Vagina (tissue), 2 donors: ENCODE measurements around the gene SEMA3E. TPM values are rescaled to one million over a fixed set of nuclear protein-coding genes. Genes with fewer than 3 reads are reported as not detected.
"Not testable (repeated sequence)": the region's sequence is repeated elsewhere in the genome, so short reads cannot be mapped to it uniquely, and the experiment has no call there.

Experiments used
- DNase-seq, 2 donors: peaks; one replicate each; pipeline ENCODE4 v3.0.0-alpha.2; 2017; ENCODE audit errors: extremely low spot score in 2 of 2
- H3K27ac ChIP-seq: fragments of 200-600 bp; sonication (generic); one replicate; pipeline ENCODE4 v1.5.1; 2019
- H3K27me3 ChIP-seq: fragments of 200-600 bp; sonication (generic); one replicate; pipeline ENCODE4 v1.5.1; 2019
- H3K36me3 ChIP-seq, 2 donors: fragments of 200-600 bp; sonication (generic); one replicate each; pipeline ENCODE4 v1.5.1; 2017 to 2019
- H3K4me1 ChIP-seq: fragments of 200-600 bp; sonication (generic); one replicate; pipeline ENCODE4 v1.5.1; 2019
- H3K4me3 ChIP-seq, 2 donors: fragments of 200-600 bp; sonication (generic); 1 replicate in 1 of 2; 2 replicates in 1 of 2; pipeline ENCODE4 v1.5.1; 2016 to 2019
- H3K9me3 ChIP-seq: fragments of 200-600 bp; sonication (generic); one replicate; pipeline ENCODE4 v1.5.1; 2019
- CTCF ChIP-seq, 3 experiments: fragments of 450-650 bp in 2 of 3; fragments of 200-600 bp in 1 of 3; sonication (generic) in 1 of 3; IDR thresholded peaks; one replicate each; pipeline ENCODE4 v1.5.1; 2017 to 2019; ENCODE audit warnings: antibody characterized with exemption in 3 of 3, mild to moderate bottlenecking in 2 of 3, moderate library complexity in 2 of 3
- POLR2A ChIP-seq, 2 donors: fragments of 450-650 bp; IDR thresholded peaks; one replicate each; pipeline ENCODE4 v1.6.1; 2017; ENCODE audit warnings: antibody characterized with exemption in 2 of 2, mild to moderate bottlenecking in 2 of 2, moderate library complexity in 2 of 2
- POLR2AphosphoS5 ChIP-seq, 2 donors: sonication (generic); formaldehyde crosslinking; IDR thresholded peaks; one replicate each; pipeline ENCODE4 v1.9.0; 2017; ENCODE audit warnings: antibody characterized with exemption in 2 of 2, mild to moderate bottlenecking in 2 of 2, low read depth in 1 of 2; ENCODE audit not compliant: insufficient read depth in 1 of 2
- intact Hi-C: fragments of 100-400 bp; cut with DNase I; formaldehyde crosslinking; loops from one replicate; pipeline ENCODE4 v1.15.1; 2023
- total RNA-seq: library from RNA; depleted of rRNA; stranded (reverse); fragments of >200 nt; gene quantifications from one replicate; pipeline ENCODE4 v1.2.3, GENCODE V29; 2016

The SEMA3E gene
- total RNA-seq, 1 donor from 2014 or later: 4.4 TPM

DNA sequence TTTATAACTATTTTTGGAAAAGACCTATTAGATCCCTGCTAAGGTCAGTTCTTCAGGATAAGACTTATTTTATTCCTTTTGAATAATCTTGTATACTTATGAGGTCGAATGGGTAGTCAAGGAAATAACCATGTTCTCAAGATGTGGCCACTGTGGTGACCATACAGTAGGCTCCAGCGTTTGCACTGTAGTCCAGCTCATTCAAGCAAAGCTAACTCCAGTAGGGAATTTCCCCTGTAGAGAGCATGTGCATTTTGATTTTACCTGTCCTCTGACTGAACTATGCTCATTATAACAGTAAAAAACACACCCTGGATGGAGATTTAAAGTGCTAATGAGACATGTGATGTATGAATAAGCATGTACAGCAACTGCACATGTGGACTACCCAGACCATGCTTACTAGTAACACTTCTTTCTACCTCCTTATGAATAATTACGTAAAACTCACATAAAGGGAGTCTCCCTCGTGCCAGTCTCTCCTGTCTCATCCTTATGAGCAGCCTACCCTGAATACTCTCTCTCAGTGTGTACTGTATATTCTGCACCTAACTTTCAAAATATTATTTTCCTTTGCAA is 32.4 kb upstream of the SEMA3E start:
- no peak overlapping the region for H3K27ac ChIP-seq
- no peaks in the 10 kb centered on the region for H3K36me3 ChIP-seq
- no peaks in the 10 kb centered on the region for H3K27me3 ChIP-seq
- H3K4me3 ChIP-seq: no peak overlapping the region
- no peak for TF ChIP-seq POLR2A (IDR thresholded peaks at IDR 0.05)
- TF ChIP-seq POLR2AphosphoS5 (IDR thresholded peaks at IDR 0.05; ENCODE audit: insufficient read depth in 1 of 2, low read depth in 1 of 2): no peak
- no peak for TF ChIP-seq CTCF (IDR thresholded peaks at IDR 0.05)
- H3K4me1 ChIP-seq: peaks cover 14% of the 10 kb centered on the region
- intact Hi-C loops: no loop called here
- no peak for DNase-seq
- H3K9me3 ChIP-seq: no peaks in the 10 kb centered on the region

GRCh38 chr7:83677180-83677866 is 28.4 kb upstream of the SEMA3E start:
- DNase-seq: no peak
- Histone ChIP-seq H3K27me3 (no peaks in the 10 kb centered on the region), H3K27ac (no peak overlapping the region), H3K4me3 (no peak overlapping the region), H3K9me3 (no peaks in the 10 kb centered on the region), H3K36me3 (no peaks in the 10 kb centered on the region), H3K4me1 (peaks cover 14% of the 10 kb centered on the region)
- intact Hi-C loops: no loop called here
- TF ChIP-seq CTCF (IDR thresholded peaks at IDR 0.05): no peak
- TF ChIP-seq POLR2AphosphoS5 (IDR thresholded peaks at IDR 0.05; ENCODE audit: insufficient read depth in 1 of 2, low read depth in 1 of 2): no peak
- no peak for TF ChIP-seq POLR2A (IDR thresholded peaks at IDR 0.05)

DNA sequence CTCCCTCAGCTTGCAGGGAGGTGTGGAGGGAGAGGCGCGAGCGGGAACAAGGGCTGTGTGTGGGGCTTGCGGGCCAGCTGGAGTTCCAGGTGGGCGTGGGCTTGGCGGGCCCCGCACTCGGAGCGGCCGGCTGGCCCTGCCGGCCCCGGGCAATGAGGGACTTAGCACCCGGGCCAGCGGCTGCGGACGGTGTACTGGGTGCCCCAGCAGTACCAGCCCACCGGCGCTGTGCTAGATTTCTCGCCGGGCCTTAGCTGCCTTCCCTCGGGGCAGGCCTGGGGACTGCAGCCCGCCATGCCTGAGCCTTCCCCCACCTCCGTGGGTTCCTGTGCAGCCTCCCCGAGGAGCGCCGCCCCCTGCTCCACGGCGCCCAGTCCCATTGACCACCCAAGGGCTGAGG is 24.4 kb upstream of the SEMA3E start:
- H3K27ac ChIP-seq, DNase-seq, H3K4me3 ChIP-seq, H3K36me3 ChIP-seq, intact Hi-C loops, H3K27me3 ChIP-seq, H3K9me3 ChIP-seq: not testable (repeated sequence)
- peaks cover 14% of the 10 kb centered on the region for H3K4me1 ChIP-seq

- Histone ChIP-seq H3K27ac (no peak overlapping the region), H3K27me3 (no peaks in the 10 kb centered on the region), H3K9me3 (no peaks in the 10 kb centered on the region), H3K36me3 (no peaks in the 10 kb centered on the region), H3K4me3 (no peak overlapping the region), H3K4me1 (peaks cover 8% of the 10 kb centered on the region)
- TF ChIP-seq POLR2AphosphoS5 (IDR thresholded peaks at IDR 0.05; ENCODE audit: insufficient read depth in 1 of 2, low read depth in 1 of 2): no peak
- no peak for TF ChIP-seq POLR2A (IDR thresholded peaks at IDR 0.05)
- DNase-seq: no peak
- intact Hi-C loops: no loop called here
Measured at GRCh38 chr7:83672157-83672556, 23.2 kb upstream of the SEMA3E start.

DNA sequence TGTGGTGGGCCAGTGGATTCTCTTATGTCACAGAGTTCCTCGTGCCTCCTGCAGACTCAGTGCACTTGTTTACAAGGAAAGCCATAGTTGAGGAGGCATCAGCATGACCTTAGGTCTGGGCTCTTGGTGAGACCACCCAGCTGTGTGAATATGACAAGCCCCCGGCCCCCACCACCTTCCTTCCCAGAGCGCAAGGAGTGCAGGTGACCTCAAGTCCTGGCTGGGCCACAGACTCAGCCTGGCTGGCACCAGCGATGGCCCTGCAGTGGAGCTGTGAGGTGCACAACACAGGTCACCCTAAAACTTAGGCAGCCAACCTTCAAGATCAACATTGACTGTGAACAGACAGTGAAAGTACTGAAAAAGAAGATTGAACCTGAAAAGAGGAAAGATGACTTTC is 14.2 kb upstream of the SEMA3E start:
- no peak overlapping the region for H3K27ac ChIP-seq
- intact Hi-C loops: no loop called here
- H3K4me1 ChIP-seq: no peaks in the 10 kb centered on the region
- no peaks in the 10 kb centered on the region for H3K36me3 ChIP-seq
- TF ChIP-seq POLR2AphosphoS5 (IDR thresholded peaks at IDR 0.05; ENCODE audit: insufficient read depth in 1 of 2, low read depth in 1 of 2) (no peak), CTCF (IDR thresholded peaks at IDR 0.05) (no peak), POLR2A (IDR thresholded peaks at IDR 0.05) (no peak)
- no peaks in the 10 kb centered on the region for H3K9me3 ChIP-seq
- no peak for DNase-seq
- no peaks in the 10 kb centered on the region for H3K27me3 ChIP-seq
- H3K4me3 ChIP-seq: no peak overlapping the region

GRCh38 chr7:83658126-83658525 is 9.2 kb upstream of the SEMA3E start:
- no peaks in the 10 kb centered on the region for H3K36me3 ChIP-seq
- H3K4me1 ChIP-seq: no peaks in the 10 kb centered on the region
- H3K27me3 ChIP-seq: no peaks in the 10 kb centered on the region
- H3K4me3 ChIP-seq: no peak overlapping the region
- DNase-seq: no peak
- intact Hi-C loops: no loop called here
- TF ChIP-seq POLR2AphosphoS5 (IDR thresholded peaks at IDR 0.05; ENCODE audit: insufficient read depth in 1 of 2, low read depth in 1 of 2) (no peak), POLR2A (IDR thresholded peaks at IDR 0.05) (no peak), CTCF (IDR thresholded peaks at IDR 0.05) (no peak)
- H3K27ac ChIP-seq: no peak overlapping the region
- H3K9me3 ChIP-seq: no peaks in the 10 kb centered on the region
